Islet precursor cell (in vitro differentiated cells): ENCODE measurements around the gene IL17C.
"Not testable (repeated sequence)": the region's sequence is repeated elsewhere in the genome, so short reads cannot be mapped to it uniquely, and the experiment has no call there.

Source experiments
- DNase-seq: peaks from one replicate; pipeline ENCODE4 v3.0.0-alpha.2; 2018

IL17C gene

DNA sequence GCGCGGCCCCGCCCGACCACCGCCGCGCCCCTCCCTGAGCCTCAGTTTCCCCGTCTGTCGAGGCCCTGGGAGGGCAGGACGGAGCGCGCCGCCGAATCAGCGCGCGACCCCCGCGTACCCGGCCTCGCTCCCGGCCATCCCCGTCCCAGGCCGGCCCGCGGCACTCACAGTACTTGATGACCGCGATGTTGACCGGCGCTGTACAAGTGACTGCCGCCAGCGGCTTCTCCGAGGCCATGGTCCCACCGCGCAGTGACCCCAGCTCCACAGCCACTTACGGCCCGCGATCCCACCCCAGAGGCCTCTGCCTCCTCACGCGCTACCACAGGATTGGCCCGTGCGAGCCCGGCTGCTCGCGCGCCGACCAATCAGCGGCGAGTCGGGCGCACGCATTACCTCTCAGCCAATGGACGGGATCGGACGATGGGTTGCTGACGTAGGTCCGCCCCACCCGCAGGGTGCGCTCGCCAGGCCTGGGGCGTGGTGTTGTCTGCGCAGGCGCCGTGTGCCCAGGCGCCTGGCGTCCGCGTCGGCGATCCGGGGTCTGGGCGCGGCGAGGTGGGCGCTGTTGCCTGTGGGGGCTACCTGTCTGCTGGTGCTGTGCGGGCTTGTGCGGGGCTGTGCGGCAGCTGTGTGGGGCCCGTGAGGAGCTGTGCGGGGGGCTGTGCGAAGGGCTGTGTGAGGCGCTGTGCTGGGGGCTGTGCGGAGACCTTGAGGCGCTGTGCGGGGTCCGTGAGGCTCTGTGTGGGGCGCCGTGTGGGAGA lies 24.7 kb downstream of the IL17C start, which contains the start of gene MVD:
TSS of gene MVD (minus strand) at position 249 of the 764 bp plus-strand sequence. CDS start at position 238, 11 bp downstream.
- DNase-seq, result peak; percentile 99

DNA sequence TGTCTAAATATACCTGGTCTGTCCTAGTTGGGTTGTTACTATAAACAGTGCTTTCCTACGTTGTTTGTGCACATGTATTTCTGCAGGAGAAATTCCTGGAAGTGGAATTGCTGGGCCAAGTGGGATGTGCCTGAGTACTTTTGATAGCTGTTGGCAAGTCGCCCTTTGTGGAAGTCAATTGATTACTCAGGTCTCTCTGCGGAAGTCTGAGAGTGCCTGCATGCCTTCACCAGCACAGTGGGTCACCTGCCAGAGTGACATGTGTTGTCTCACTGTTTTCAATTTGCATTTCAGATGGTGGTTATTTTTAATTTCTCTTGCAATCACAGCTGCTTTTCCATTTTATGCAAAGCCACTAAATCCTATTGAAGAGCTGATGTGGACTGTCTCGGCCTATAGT lies 26.8 kb downstream of the IL17C start:
- no peak for DNase-seq

DNA sequence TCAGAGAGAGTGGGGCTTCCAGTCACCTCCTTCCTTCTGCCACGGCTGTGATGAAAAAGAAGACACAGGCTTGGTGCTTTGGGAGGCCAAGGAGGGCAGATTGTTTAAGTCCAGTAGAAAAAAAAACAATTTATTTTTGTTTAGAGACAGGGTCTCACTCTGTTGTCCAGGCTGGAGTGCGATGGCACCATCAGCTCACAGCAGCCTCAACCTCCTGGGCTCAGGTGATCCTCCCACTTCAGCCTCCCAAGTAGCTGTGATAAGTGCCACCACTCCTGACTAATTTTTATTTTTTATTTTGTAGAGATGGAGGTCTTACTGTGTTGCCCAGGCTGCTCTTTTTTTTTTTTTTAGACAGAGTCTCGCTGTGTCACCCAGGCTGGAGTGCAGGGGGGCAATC lies 27.2 kb downstream of the IL17C start:
- no peak for DNase-seq

DNA sequence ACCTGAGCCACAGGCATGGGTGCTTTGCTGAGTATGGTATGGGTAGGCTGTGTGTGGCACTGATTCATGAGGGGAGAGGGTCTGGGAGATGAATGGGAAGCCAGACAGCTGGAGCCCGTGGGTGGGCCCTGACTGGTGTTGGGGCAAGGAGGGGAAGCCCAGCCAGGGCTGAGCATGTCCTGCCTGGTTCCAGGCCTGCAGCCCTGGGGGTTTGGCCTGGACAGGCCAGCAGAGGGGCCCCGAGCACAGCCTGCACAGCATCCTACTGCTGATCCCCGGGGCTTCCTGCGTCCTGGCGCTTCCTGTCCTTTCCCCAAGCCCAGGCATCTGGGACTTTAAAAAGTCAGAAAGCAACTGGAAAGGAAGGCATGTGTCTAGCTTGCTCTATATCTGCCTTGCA lies 29.1 kb downstream of the IL17C start:
- DNase-seq, result no peak

DNA sequence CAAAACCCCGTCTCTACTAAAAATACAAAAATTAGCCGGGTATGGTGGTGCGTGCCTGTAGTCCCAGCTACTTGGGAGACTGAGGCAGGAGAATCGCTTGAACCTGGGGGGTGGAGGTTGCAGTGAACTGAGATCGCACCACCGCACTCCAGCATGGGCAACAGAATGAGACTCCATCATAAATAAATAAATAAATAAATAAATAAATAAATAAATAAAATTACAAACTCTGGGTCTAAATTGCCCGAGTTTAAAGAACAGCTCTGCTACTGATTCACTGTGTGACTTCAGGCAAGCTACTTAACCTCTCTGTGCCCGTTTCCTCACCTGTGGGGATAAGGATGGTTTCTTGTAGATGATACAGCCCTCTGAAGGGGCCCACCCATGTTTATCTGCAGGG lies 31.1 kb downstream of the IL17C start:
- DNase-seq, result not testable (repeated sequence)

DNA sequence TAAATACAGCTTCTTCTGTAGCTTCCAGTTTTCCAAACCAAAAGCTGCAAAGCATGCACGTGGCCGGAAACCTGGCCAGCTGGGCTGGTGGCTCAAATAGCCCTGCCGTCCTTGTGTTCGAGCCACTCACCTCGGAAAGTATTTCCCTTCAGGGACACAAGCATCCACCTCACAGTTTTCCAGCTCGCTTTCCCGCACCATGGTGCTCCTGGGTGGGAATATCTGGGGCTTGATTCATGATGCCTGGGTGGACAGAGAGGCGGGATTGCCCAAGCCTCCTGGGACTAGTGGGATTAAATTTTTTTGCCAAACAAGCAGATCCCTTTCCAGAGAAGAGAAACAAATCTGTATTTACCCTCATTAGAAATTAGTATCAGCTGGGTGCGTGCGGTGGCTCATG lies 31.6 kb downstream of the IL17C start:
- no peak for DNase-seq

DNA sequence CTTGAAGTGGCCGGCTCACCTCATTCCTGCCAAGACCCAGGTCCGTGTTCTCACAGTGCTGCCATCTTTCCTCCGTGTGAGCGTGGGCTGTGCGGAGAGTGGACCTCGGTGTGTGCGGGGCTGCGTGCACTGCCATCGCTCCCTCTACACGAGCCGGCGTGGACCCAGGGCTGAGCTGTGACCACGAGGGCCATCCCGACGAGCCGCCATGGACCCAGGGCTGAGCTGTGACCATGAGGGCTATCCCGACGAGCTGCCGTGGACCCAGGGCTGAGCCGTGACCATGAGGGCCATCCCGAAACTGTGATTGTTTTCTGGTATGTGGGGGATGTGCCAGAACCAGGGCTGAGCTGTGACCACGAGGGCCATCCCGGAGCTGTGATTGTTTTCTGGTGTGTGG lies 33.4 kb downstream of the IL17C start:
- no peak for DNase-seq

DNA sequence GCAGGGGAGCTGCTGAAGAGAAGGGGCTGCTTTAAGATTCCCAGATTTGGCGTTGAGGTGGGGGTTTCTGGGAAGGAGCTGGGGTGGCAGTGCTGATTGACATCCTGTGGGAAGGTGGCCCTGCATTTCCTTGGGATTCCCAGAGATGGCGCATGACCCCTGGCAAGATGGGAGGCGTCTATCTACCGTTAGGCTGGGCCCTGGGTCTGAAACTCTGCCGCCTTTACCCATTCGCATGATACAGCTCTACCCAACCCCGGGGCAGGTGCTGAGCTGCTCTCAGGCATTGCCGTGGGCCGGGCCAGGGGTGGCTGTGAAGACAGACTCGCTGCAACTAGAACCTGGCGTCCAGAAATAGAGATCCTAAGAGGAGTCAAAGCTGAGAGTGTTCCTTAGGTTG lies 34.4 kb downstream of the IL17C start:
- no peak for DNase-seq

DNA sequence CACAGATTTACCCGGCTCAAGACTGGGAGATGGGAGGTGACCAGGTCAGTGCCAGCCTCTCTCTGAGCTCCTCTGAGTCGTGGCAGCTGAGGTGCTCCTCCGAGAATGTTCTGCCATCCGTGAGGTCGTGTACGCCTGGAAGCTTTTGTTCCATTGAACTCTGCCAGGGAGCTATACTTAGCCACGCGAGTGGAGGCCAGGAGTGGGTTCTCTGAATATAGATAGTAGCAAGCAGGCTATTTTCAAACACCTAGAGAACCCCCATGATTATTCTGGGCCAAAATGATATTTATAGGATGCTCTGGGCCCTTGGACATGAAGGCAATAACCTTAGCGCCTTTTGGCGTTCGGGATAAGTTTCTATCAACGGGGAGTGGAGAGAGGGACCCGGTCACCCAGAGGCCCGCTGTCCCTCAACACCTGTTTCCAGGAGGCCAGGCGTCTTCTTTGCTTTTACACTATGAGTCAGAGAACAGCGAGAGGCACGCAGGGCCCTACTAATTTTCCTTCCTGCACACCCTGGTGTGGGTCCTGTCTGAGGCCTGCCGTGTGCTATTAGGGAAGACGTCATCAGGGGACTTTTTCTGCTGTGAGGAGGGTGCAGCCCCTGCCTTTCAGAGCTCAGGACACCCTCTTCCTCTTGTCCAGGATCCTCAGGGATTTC lies 35.5 kb downstream of the IL17C start:
- no peak for DNase-seq

DNA sequence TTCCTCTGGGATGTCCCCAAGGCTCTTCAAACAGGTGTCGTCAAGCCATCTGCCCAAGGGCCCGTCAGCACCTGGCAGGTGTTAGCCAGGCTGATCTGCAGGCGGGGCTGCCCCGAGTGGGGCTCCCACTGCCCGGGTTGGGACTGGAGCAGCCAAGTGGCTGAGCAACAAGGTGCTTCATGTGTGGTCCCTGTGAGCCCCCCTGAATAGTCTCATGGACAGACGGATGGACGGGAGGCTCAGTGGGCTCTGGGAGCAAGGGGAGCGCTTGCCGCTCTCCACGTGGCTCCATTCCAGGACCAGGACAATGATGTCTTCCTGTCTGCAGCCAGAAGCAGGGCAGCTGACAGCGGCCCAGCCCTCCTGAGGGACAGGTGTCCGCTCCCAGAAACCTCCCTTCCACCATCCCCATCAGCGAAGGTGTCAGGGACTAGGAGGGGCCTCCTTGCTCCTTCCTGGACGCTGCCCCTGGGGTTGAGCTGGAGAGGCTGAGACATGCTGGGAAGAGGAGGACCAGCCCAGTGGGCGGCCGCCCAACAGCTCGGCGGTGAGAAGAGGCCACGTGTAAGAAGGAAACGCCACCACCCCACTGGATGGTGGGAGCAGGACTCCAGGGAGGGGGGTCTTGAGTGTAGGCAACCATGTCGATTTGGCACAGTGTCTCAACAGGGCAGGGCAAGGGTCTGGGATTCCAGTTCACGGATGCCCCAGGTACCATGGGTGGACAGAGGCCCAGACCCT lies 38.3 kb downstream of the IL17C start:
- no peak for DNase-seq

DNA sequence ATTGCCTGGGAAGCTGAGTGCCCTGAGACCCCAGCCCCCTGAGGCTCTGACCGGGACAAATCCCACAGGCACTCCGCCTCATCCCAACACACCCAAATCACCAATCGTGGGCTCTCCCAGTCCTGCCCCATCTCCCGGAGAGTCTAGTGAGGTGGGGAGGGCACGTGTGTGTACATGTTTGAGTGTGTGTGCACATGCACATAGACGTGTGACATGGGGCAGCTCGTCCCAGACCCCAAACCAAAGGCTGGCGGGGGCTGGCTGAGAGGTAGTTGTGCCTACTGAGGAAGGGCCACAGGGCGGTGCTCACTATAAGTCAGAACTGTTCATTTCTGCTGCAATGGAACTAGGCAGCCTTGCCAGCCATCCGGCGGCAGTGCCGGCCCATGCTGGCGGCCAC lies 39.3 kb downstream of the IL17C start:
- DNase-seq, result no peak

DNA sequence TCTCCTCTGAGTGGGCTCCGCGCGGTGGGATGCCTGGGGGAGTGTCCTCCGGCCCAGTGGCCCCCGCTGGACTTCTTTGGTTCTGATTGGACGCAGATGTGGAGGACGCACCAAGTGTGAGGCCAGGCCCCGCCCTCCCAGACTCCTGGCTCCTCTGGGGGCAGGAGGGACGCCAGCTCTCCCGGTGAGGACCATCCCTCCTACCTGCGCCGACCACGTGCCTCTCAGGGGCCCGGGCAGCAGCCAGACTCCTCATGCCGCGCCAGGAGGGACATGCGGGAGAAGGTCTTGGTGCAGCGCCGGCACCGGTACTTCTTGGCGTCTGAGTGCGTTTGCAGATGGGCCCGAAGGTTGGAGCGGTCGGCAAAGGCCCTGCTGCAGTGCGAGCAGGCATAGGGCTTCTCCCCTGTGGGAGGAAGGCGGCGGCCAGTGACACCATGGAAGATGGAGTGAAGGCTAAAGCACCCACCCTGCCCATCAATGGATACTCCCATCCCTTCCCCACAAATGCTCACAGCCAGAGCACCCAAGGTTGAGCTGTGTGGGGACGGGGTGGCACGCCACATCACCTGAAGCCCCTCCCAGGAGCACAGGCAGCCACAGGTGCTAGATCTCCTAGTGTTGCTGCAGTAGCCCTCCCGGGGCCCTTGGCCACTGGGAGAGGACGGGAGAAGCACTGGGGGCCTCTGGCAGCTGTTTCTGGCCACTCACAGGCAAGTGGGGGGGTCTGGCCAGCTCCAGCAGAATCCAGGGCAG lies 40.0 kb downstream of the IL17C start:
- DNase-seq, result no peak

DNA sequence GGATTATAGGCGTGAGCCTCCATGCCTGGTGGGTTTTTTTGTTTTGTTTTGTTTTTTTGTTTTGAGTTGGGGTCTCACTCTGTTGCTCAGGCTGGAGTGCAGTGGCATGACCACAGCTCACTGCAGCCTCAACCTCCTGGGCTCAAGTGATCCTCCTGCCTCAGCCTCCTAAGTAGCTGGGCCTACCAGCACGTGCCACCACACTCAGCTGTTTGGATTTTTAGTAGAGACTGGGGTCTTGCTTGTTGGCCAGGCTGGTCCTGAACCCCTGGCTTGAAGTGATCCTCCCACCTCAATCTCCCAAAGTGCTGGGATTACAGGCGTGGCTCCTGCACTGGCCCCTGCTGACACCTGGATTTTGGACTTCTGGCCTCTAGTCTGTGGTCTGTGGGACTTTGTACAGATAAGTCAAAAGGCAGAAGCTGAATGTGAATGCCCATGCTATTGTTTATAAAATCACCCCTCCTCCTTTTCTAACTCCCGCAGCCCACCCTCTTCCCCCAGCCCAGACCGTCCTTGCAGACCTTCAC lies 42.2 kb downstream of the IL17C start:
- no peak for DNase-seq

DNA sequence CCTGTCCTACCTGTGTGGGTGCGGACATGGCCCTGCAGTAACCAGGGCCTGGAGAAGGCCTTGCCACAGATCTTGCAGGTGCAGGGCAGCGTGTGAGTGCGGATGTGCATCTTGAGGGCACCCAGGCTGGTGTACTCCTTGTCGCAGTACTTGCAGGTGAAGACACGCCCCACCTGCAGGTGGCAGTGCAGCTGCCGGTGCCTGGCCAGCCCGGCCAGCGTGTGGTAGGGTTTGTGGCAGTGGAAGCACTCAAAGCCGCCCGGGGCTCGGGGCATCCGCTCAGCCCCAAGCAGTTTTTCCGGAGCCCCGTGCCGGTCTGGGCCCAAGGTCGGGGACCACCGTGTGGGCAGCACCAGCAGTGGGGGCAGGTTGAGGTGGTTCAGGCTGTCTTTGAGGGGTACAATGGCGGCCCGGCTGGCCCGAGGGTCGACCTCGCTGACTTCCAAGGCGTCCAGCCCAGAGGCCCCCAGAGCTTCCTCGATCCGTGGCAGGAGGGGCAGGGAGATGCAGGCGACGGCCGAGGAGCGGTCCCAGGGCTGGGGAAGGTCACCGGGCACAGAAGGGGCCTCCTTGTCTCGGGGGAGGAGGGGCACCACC lies 42.8 kb downstream of the IL17C start:
- DNase-seq, result peak; percentile 78

DNA sequence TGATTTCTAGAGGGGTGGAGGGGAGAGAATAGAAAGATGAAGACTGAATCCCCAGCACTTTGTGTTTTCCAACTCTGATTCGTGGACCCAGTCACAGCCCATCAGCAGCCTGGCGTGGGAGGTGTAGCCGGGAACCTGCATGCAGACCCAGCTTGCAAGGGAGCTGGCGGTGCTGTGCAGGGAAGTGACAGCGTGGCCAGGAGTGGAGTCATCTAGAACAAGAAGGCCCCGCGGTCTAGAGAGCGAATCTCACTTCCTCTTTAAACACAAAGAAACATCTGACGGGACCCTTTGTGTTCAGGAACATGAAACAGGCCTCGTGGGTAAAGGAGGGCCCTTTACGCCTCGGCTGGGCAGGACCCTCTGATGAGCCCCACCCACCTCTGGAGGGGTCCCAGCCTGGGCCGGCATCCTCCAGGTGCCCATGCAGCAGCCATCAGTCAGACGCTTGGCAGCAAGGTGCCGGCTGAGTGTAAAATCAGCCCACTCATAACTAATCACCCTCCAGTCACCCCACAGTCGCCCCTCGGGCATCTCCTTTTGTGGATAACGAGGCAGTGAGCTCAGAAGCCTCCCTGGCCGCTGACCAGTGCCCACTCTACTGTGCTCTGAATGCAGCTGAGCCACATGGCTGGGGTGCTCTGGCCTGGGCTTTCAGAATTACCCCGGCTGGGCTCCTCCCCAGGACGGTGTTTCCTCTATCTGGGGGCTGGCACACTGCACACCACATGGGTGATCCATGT lies 43.5 kb downstream of the IL17C start:
- no peak for DNase-seq

DNA sequence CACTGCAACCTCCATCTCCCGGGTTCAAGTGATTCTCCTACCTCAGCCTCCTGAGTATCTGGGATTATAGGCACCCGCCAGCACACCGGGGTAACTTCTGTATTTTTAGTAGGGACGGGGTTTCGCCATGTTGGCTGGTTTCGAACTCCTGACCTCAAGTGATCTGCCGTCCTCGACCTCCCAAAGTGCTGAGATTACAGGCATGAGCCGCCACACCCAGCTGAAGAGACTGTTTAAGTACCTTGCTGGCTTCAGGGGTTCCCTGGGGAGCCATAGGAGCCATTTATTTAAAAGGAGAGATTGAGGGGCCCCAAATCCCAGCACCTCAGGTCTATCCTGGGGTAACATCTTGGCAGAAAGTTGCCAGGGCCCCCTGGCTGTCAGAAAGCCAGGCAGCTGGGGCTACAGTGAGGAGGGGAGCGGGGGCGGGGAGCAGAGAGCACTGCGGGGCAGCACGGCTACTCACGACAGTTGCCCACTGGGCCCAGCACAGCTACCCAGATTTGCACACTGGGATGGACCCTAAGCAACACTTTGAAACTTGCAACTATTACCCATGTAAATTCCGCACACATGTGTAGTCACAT lies 46.3 kb downstream of the IL17C start:
- DNase-seq, result no peak

DNA sequence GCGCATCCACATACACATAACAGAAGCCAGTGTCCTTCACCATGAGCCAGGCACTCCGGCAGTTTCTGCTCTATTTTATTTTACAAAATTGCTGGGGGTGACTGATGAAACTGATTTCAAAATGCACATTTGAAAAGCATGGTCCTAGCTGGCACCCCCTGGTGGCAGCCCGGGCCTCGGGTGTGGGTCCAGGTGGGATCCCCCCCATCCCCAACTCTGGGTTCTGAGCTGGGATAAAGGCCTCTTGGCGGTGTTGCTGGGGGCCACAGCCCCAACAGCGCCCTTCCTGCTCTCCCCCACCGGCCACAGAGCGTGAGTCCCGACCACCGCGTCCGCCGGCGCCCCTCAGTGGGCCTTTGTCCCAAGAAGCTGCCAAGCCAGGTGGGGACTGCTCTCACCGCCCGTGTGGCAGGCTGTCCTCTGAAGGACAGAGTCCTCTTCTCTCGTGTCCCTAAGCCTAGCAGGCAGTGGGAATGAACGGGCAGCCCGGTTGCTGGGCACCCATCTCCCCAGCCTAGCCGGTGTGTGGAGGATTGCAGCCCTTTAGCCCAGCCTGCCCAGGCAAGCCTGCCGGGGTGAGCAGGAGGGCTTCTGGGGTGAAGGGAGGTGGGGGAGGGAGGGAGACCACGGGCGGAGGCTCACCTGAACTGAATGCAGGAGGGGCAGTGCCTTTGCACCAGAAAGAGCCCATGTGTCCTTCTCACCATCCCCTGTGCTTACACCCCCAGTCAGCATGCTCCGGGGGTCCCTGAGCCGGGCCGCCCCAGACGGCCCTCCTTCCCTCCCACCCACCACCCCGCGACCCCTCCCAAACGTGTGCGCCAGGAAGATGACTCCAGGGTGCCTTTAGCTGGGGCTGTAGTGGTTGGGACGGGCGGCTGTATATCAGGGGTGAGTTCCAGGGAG lies 47.0 kb downstream of the IL17C start:
- DNase-seq, result no peak

DNA sequence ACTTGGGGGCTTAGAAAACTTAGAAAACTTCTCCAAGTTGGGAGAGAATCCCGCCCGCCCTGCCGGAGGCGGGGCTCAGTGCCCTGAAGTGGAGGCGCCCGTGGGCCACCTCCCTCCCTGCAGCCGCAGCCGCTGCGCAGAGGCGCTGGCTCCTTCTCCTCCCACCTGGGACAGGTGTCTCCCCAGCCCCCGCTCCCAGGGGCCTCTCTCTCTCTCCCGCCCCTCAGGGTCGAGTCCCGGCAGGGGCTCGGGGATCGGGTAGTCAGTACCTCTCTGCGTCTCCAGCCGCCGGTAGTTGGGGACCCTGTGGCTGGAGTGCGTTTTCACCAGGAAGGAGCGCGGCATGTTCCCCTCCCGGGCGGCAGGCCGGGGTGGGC lies 47.7 kb downstream of the IL17C start:
- no peak for DNase-seq

DNA sequence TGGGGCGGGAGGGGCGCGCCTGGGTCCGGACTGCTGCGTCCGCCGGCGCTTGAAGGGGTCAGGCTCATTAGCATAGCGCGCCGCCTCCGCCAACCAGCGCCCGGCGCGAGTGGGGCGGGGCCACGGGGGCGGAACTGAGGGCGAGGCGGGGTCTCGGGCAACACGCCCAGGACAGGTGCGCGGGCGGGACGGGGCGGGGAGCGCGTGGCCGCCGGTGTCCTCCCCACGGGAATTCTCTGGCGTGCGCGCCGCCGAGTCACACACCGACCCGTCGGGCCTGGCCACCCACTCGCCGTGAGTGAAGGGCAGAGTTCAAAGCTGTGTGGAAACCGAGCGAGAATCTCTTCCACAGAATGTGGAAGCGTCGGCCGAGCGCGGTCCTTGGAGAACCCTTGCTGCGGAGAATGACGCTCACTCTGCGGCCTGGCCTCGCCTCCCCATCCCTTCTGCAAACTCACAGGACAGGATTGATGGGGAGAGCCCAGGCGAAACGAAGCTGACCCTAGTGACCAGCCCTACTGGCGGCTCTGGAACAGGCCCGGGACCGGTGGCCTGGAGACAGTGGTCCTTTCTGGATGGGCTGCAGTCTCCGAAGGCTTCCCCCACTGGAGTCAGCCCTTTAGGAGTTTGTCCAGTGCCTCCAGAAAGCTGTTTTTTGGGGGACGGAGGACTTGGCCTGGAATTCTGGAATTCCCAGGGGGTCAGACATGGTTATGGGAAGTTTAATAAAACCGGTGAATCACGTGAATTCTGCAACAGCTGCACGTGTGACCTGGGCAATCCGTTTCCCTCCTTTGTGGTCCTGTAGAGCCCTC lies 48.3 kb downstream of the IL17C start, which contains the start of gene SNAI3:
TSS of gene SNAI3 (minus strand) at position 69 of the 815 bp plus-strand sequence. CDS start 101 bp downstream, outside the sequence.
- peak; percentile 95 for DNase-seq
